Stimulated activated CD8-positive, alpha-beta memory T cell treated with anti-CD3 and anti-CD28 coated beads, Interleukin-4, amount 100 ng/mL, for 4 hours (primary cell): ENCODE measurements around the gene QSOX2.
A peak's percentile ranks its signal among the peaks of the same experiment; 100 is the strongest.

Source experiments
- DNase-seq, 2 donors: peaks; one replicate each; pipeline ENCODE4 v3.0.0-alpha.2; 2020; ENCODE audit warnings: low read depth in 2 of 2, low spot score in 1 of 2

The QSOX2 gene

DNA sequence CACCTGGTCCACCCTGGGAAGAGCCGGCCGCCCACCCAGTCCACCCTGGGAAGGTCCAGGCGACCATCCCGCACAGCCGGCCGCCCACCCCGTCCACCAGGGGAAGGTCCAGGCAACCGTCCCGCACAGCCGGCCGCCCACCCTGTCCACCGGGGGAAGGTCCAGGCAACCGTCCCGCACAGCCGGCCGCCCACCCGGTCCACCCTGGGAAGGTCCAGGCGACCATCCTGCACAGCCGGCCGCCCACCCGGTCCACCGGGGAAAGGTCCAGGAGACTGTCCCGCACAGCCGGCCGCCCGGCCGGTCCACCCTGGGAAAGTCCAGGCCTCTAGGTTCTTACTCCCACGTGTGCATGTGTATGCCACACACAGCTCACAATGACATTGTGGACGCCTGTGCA, 6.7 kb upstream of the QSOX2 start:
- no peak for DNase-seq

DNA sequence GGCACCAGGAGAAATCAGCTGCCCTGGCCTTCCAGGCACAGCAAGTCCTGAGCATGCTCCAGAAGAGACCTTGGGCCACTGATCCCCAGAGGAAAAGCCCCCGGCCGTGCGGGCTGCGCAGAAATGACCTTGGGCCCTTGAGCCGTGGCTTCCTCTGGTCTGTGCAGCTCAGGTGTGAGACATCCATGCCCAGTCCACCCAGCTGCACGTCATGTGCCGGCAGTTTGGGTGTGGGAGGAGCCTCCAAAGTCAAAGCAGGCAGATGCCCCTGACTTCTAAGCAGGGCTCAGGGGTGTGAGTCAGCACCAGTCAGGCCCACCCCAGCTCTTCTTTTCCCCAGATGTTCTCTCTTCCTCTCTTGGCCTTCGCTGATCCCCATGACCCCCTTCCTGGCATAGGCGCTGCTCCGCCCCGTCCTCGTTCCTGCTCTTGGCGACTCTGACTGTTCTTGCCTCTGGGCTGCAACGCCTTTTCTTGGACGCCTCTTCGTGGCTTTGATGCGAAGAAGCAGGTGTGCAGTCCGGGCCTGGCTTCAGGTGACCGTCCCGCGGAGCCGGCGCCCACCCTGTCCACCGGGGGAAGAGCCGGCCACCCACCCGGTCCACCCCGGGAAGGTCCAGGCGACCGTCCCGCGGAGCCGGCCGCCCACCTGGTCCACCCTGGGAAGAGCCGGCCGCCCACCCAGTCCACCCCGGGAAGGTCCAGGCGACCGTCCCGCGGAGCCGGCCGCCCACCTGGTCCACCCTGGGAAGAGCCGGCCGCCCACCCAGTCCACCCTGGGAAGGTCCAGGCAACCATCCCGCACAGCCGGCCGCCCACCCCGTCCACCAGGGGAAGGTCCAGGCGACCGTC, 5.9 kb upstream of the QSOX2 start:
- DNase-seq: no peak

DNA sequence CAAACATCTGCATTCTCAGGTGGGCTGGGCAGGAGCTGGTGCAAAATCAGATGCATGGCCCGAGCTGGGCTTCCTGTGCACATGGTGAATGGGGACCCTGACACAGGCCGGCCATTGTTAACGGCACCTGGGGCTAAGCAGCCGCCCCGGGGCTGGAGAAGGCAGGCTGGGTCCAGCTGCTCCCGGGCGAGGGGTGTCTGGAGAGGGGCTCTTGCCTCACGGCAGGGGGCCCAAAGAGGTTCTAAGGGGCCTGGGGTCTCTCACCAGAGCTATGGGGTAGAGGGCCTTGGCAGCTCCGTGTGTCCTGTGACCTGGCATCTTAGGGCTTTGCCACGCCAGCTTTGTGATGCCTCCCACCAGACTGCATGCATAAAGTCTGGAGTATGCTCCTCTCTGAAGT, 5.1 kb upstream of the QSOX2 start:
- DNase-seq: no peak

DNA sequence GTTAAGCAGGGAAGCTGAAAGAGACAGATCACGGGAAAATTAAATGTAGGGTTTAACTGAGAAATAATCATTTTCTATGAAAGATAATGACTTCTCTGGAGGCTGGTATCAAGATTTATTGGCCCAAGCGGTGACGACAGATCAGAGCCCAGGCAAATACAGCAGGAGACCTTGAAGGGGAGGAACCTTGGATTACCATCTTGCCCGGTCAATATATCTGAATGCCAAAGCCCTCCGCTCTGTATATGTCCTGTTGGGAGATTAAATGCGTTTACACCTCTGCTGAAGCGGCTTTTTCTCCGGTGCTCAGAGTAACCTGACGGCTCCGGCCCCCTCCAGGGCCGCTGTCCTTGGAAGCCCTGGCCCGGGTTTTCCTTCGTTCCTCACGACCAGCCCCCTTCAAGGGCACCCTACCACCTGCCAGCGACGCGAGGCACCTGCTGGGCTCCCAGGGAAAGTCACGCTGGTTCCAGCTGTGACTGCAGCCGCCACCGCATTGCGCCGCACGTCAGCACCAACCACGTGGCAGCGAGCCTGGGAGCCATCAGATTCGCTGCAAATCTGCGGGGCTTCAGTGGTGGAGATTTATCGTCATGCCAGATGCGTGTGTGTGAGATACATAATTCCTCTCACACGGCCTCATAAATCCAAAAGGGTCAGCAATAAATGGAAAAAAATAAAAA, 4.4 kb upstream of the QSOX2 start:
- no peak for DNase-seq

DNA sequence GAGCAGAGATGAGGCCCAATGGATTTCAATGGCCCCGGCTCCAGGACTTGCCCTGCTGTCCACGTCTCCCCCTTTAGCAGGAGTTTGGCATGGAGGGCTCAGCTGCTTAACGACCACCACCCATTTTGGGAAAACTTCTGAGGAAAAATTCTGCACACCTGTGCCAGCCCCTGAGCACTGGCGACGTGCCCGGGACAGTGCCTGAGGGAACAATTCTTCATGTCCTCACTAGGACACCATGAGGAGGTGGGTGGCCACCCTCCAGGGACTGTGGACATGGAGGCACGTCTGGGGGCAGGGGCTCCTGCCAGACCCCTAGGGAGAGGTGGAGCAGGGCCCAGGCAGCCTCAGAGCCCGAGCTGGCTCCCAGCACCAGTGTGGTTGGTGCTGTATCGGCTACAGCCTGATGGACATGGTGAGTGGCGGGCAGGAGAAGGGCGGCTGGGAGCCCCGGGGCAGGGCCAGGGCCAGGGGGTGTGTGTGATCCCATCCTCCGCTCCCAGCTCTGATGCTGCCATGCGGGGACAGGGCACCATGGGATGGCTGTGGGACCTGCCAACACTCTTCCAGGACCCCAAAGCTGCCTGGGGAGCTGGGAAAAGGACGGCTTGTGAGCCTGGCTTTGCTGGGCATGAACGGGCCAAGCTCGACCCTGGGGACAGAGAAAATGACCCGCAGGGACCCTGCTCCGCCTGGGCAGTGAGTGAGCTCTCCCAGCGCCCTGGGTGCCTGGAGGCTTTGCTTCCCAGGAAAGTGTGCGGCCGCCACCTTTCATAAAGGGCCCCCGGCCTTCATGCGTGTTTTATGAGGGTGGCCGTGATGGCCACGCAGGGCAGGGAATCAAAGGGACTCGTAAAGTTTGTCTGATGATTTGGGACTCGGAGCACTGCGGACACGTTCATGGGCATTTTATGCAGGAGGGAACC, 3.6 kb upstream of the QSOX2 start:
- DNase-seq: no peak

DNA sequence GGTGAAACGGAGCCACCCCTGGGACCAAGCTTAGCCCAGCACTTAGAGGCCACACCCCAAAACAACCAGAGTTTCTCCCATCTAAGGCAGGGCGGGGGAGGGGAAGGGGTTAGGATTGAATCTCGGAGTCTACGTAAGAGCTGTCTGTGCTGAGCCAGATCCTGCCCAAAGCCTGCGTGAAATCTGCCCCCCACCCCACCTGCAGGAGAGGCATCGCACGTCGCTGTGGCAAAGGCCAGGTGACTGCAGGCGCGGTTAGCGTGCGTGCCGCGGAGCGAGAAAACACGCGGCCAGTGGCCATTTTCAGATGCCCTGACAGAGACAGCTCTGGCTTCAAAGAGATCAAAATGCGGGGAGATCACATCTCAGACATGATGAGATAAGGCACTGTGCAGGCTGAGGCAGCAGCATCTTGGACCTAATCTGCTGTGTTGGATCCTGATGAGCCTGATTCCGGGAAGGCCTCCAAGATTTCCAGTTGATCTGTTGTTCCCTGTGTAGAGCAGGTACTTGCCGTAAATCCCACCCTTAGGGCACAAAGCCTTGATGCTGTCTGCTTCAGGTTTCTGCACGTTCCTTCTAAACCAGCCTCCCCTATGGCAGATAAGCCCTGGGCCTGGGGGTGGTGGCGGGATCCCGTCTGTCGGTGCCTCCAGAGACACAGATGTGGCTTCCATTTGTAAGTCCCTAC, 2.5 kb upstream of the QSOX2 start:
- DNase-seq: no peak

DNA sequence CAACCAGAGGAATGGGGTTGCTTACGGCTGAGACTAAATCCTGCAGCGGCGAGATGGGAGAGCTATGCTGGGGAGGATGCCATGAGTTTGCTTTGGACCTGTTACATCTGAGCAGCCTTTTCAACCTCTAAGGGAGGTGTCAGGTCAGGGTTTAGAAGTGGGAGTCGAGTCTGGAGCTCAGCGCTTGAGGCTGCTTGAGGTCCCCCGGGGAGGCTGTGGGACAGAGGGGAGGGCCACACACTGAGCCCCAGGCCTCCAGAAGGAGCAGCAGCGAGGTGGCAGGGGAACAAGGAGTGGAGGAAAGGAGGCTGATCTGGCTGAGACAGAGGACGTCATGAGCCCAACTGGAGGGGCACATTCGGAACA, 1.9 kb upstream of the QSOX2 start:
- DNase-seq: no peak

DNA sequence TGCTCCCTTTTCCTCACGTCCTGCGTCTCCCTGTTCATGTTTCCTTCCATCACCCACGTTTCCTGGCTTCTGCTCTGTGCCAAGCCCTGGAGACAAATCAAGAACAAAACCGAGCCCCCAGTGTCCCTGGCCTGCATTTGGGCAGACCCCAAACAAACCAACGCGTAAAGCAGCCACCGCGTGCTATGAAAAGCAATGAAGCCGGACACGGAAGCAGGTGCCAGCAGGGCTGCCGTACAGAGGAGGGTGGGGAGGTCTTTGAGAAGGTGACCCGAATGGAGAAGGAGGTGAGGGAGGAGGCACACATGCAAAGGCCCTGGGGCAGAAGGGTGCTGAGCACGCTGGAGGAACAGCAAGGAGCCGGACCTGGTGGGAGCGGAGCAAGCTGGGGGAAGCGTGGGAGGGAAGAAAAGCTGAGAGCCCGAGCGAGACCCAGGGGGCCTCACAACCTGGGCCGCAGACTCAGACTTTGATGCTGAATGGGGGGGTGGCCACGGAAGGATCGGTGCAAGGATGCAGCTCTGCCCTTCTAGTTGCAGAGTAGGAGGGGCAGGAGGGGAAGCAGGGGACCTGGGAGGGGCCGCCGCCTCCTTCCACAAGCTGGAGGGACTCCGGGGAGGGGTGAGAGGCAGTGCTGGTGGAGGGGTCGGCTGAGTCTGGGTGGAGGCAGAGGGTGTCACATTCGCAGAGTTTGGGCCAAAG, 1.4 kb upstream of the QSOX2 start:
- DNase-seq: no peak

DNA sequence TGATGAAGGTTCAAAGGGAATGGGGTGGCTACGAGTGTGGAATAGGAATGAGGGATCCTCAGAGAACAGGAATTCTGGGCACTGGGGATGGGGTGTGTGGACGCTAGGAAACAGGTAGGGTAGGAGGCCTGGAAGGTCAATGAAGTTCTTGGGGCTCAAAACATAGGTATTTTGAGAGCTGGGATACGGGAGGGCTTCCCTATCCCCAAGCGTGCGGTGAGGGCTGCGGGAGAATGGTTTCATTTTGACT, 718 bp downstream of the QSOX2 start:
- no peak for DNase-seq

DNA sequence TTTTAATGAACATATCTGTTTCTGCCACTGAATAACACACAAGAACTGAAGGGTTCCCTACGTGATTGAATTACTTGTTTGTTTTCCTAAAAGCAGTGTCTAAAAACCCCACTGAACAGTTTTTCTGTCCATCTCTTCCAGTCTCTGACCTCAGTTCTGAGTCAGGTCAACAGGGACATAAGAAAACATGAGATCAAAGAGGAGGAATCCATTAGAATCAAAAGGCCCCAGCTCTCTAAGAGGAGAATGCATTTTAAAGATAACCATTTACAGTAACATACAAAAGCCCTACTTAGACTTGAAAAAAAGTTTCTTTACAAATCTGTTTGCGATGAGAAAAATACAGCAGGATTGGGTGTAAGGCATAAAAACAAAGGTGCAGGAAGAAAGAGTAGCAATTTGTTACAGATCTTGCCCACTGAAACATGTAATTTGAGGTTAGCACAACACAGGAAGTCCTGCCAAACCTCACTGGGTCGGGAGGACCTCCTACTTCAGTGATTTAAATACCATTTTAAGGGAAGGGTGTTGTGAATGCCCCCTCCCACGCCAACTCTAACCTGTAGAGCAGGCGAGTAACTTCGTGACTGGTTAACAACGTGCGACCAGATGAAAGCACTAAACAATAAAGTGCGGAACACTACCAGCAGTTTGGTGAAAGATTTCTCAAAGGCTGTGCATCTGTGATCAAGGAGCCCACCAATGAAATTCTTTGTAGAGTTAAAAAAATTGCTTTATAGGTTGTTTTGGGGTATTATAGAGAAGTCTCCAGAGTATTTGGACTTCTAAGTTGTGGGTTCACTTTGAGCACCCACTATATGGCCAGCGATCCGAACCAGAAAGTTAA, 1.3 kb downstream of the QSOX2 start:
- DNase-seq: peak; percentile 39 to 60

DNA sequence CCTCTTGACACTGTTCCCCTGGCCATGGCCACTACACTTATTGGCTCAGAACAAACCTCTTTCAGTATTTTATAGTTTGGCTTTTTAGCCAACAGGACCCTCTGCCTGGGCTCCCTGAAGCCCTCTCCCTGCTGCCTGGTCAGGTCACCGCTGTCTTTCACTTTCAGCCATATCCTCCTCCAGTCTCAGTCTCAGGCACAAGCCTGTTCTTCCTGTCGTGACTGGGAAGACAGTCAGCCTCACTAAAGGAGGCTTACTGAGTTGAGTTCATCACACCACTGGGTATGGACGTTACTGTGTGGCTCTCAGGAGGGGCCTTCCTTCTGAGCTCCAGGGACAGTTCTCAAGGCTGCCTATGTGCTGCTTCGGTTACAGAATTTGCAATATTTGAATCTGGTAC, 2.0 kb downstream of the QSOX2 start:
- no peak for DNase-seq

DNA sequence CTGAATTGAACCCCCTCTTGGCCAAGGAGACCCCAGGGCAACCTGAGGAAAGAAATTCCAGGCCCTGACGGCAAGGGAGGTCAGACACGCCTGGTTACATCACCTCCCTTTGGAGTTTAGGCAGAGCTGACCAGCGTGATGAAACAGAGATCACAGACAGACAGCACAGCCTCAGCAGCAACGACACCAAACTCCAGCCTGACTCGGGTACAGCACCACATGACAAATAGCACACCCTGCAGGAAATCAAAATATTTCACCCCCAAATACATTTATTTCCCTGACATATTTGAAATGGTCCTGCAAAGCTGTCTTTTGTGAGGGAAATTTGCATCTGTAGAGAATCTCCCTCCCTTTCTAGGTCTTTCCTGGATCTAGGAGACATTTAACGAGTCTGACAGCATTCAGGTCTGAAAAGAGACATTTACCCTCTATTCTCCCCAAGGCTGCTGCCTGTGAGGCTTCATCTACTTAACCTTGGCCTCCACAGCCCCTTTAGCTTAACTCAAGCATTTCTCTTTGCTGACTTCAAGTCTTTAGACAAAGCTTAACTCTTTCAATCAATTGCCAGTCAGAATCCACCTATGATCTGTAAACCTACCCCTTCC, 2.6 kb downstream of the QSOX2 start:
- no peak for DNase-seq

DNA sequence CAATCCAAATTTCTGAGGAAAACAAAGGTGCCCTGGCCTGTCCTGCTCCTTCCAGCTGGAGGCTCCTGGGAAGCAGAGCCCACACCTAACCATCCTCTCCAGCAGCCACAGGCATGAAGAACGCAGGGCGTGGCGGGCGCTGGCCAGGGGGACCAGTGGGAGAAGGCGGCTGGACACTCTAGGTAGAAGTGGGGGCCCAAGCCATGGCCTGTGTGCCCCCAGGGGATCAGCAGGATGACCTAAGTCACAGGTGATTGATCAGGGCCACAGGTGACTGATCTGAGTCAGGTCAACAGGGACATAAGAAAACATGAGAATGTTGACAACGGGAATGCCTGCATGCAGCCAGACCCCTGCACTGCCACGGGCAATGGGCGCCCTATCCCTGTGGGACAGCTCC, 3.4 kb downstream of the QSOX2 start:
- DNase-seq: no peak

DNA sequence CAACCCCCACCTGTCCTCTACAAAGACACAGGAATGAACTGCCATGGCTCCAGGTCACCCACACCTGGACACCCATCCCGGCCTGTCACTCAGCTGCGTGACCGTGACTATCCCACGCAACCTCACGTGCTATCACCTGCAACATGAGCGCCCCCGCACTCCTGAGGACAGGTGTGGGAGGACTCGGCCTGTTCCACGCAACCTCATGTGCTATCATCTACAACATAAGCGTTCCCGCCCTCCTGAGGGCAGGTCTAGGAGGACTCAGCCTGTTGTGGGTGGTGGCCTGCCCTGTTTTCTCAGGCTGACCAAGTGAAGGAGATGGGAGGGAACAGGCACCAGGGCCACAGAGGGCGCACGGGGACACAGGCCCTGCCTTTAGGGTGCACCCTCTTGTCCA, 4.1 kb downstream of the QSOX2 start:
- no peak for DNase-seq

DNA sequence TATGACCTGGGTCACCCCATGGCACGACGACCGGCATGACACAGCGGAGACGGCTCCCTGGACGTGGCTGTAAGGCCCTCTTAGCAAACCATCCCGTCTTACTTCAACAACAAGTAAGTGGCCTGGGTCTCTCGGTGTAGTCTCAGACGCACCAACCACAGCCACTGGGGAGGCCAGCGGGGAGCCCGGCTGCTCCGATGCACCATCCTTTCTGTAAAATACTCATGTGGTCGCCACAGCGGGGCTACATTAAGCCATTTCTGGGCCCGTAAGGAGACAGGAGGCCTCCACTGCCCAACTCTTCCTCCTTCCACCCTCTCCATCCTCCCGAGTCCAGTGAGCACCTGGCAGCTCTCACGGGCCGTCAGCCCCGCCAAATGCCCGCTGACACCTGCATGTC, 4.7 kb downstream of the QSOX2 start:
- no peak for DNase-seq

DNA sequence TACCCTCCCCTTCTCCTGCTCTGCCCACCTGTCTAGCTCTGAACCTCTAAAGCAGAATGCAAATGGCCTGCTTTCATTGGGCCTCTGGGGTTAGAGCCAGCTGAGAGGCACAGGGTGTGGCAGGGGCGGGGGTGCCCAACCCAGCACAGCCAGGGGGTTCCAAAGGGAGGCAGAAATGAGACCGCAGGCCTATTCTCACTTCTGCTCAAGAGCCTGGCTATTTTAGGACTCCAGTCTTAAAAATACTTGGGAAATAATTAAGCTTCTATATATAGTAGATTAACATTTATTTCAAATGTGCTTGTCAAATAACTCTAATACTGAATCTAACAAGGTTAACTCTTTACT, 5.7 kb downstream of the QSOX2 start:
- no peak for DNase-seq

DNA sequence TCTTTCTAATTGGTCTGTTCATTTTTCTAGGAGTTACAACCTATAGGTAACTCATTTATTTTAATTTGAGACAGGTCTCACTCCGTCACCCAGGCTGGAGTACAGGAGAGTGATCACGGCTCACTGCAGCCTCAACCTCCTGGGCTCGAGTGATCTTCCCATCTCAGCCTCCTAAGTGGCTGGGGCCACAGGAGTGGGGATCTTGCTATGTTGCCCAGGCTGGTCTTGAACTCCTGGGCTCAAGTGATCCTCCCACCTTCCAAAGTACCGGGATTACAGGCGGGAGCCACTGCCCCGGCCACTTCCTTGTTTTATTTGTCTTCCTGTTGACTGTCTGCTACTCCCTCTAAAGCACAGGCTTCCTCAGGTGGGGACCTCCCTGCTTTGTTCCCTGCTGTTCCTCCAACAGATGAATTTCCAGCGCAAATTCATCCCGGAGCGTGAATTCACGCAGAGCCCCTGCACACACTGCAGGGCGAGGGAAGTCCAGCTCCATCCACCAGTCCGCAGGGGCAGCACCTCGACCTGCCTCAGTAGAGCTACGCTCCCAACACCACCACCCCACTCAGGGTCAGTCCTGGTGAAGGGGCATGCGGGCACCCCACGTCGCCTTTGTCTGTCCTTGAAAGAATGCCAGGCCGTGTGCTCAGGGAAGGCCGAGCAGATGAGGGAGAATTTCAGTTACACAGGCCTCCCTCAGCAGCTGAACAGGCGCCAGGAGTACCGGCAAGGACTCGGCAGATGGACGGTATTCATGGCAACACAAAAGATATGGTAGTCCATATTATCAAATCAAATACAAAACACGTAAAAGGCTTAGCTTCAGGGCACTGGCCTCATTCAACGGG, 6.3 kb downstream of the QSOX2 start:
- DNase-seq: no peak

DNA sequence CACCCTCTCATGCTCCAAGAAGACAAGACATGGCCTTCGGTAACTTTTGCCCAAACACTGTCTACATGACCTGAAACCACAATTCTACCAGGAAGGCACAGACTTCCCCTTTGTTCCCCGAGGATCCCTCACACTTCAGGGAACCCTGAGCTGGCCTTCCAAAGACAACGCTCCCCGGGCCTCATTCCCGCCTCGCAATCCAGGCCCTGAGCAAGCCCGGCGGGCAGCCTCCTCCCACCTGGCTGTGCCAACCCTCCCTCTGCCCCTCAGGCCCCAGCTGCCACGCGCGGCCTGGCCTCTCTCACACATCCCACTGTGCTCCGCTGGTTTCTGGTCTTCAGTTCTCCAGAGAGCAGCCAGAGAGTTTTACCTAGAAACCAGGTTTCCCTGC, 7.3 kb downstream of the QSOX2 start:
- DNase-seq: no peak
